Activated effector memory CD4-positive, alpha-beta T cell treated with Interleukin-2 at 50 U/mL for 16 hours (primary cell): Measurements from ENCODE around the gene ADAP1.
"Not testable (repeated sequence)": the region's sequence is repeated elsewhere in the genome, so short reads cannot be mapped to it uniquely, and the experiment has no call there.

Source experiments
- DNase-seq: peaks from one replicate; pipeline ENCODE4 v3.0.0-alpha.2; 2020

The ADAP1 gene

GRCh38 chr7:974172-974571 lies 19.7 kb upstream of the ADAP1 start:
- DNase-seq, result no peak

- DNase-seq, result no peak
These were observed 18.8 kb upstream of the ADAP1 start for GRCh38 chr7:973312-973711.

- DNase-seq, result no peak
These were observed 18.3 kb upstream of the ADAP1 start for GRCh38 chr7:972676-973309.

DNA sequence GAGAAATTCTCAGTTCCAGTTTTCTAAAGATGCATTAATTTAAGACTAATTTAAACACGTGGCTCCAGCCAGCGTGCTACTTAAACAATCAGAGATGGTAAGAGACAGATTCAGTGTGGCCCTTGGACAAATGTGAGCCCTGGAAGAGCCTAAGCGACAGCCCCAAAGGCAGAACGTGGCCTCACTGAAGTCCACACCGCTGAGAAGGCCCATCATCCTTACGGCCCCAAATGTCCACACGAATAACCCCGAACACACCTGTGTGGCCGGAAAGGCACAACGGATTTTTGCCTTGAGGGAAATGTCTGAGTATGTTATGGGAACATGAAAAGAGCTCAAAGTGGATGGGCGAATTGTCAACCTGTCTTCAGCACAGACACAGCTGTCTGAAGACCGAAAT lies 17.6 kb upstream of the ADAP1 start:
- DNase-seq, result no peak

DNA sequence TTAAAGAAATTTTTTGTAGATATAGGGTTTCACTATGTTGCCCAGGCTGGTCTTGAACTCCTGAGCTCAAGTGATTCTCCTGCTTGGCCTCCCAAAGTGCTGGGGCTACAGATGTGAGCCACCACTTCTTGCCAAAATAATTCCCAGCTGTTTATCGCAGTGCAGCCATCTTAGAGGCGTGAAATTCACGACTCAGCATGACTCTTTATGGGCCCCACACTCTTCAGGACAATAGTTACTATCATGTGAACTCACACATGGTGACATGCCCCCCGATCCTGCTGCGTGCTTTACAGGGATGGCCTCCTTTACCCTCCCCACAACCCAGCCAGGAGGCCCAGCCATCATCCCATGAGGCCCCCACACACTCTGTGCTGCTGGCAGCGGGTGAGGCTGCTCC lies 16.3 kb upstream of the ADAP1 start:
- no peak for DNase-seq

DNA sequence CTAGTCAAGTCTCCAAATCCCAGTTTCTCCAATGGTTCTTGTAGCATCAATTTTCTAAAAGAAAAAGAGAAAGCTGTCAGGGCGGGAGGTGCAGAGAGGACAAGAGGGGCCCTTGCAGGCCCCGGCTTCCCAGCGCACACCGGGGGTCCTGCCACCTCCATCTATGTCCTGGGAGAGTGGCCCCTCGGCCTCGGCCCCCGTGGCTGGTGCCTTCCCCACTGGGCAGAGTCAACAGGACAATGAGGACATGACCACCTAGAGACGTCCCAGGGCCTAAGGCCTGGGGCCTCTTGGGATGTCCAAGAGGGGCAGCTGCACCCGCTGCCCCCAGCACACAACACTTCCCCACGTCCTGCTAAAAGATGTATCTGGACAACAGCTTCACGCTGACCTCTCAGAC lies 14.9 kb upstream of the ADAP1 start:
- DNase-seq, result no peak

DNA sequence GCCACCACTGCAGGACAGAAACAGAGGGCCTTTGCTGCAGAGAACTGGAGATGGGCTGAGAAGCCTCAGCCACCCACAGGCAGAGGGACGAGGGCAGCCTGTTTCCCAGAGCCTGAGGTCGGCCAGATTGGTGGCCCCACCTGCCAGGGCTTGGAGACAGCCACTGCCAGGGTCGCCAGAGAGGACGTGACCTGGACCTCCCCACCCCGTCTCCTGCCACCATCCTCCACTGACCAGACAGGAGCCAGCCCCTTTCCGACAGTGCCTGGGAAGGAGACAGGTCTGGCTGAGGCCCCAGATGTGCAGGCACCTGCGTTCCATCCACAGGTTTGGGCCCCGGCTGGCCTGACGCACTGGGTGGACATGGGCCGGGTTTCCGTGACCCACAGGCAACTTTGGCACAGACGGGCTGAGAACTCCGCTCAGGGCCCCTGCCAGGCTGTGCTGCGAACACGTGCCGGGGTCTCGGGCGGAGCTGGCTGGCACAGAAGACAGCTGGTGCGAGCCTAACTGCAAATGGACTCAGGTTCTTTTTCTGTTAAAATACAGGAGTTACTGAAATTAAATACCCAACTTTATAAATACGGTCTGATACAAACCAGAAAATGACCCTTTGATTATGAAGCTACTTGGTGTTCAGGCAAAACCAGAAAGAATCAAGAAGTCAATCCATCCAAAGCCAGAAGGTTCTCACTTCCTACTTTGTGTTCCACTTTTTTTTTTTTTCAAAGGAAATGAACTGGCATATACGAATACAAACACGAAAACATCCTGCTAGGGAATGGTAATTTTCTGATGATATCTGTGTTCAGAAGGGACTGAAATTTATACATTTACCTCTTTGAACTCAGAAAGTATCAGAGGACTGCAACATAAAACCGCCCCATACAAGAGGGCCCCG lies 14.0 kb upstream of the ADAP1 start:
- no peak for DNase-seq

GRCh38 chr7:967361-968082 lies 13.0 kb upstream of the ADAP1 start:
- no peak for DNase-seq

DNA sequence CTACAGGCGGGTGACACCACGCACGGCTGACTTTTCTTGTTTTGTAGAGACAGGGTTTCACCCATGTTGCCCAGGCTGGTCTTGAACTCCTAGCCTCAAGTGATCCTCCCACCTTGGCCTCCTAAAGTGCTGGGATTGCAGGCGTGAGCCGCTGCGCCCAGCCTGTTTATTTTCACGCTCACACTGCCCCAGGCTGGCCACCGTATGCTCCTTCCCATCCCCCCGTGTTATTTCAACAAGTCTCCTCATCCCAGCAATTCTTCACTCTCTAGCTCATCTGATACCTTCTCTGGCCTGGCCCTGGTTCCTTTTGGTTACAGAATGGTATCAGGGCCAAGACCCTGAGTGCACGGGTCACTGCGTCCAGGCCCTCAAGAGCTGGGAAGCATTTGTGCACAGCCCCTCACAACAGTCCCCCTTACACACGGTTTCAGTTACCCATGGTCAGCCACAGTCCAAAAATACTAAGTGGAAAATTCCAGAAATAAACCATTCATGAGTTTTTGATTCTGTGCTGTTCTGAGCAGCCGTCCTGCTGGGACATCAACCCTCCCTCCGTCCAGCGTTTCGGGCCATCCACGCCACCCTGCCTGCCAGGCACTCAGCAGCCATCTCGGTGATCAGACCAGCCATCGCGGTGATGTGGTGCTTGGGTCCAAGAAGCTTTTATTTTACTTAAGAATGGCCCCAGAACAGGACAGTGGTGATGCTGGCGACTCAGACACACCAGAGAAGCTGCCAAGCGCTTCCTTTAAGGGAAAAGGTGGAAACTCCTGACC lies 12.0 kb upstream of the ADAP1 start:
- no peak for DNase-seq

- DNase-seq, result no peak
These were observed 10.1 kb upstream of the ADAP1 start for GRCh38 chr7:964401-965231.

DNA sequence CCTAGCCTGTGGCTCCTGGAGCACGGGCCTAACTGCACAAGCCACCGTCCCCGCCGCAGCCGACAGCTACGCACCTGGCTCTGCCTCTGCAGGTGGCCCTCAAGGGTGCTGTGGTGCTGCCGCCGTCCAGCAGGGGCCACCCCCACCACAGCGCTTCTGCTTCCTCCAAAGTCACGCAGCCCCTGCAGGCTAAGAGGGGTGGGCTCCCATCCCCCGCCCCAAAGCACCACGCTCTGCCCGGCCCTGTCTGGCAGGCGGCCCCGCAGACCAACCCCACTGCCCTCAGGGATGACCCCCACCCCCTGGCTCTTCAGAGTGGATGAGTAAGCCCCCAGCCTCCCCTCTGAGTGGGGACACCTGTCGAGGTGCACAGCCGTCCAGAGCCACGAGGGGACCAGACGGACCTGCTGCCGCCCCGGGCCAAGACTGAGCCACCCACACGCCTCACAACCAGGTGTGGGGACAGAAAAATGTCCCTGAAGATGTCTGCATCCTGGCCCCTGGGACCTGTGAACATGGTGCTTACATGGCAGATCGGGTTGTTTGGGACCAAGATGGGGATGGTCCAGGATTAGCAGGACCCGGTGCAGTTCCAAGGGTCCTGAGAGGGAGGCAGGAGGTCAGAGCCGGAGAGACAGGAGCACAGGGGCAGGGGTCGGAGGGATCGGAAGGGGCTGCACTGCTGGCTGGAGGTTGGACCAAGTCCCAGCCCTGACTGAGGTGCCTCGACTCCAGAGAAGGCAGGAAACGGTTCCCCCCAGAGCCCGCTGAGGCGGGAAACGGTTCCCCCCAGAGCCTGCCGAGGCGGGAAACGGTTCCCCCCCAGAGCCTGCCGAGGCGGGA lies 9.0 kb upstream of the ADAP1 start:
- DNase-seq, result no peak

DNA sequence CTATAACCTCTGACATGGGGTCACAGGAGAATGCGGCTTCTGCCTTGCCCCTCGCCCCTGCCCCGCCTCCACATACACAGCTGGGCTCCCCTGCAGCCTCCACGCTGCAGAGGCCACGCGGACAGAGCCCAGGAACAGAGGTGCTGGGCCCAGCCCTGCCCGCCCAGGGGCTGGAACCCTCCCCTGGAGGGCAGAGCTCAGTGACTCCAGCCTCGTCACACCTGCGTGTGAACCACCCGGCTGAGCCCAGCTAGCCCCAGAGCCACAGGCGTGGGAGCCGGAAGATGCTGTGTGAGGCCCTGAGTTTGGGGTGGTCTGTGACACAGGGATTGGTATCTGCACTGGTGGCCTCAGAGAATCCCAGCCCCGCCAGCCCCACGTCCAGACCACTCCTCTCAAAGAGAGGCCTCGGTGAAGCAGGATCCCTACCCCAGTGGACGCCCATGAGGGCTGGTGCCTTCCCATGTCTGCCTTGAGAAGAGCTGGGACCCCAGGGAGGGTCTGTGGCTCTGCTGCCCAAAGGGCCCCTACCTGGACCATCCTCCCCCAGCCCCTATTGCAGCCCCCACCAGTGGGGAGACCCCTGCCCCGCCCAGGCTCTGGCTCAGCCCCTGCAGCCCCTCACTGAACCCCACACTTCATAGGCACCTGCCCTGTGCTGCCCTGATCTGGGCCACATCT lies 8.1 kb upstream of the ADAP1 start:
- DNase-seq, result no peak

GRCh38 chr7:961546-962400 lies 7.3 kb upstream of the ADAP1 start:
- DNase-seq, result no peak

DNA sequence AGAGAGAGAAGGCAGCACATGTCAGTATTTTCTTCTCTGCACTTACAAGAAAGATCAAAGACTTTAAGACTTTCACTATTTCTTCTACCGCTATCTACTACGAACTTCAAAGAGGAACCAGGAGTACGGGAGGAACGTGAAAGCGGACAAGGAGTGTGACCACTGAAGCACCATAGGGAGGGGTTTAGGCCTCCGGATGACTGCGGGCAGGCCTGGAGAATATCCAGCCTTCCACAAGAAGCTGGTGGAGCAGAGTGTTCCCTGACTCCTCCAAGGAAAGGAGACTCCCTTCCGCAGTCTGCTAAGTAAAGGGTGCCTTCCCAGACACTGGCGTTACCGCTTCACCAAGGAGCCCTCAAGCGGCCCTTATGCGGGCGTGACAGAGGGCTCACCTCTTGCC lies 6.5 kb upstream of the ADAP1 start:
- DNase-seq, result not testable (repeated sequence)

- DNase-seq, result no peak
These were observed 5.9 kb upstream of the ADAP1 start for GRCh38 chr7:960269-960871.

DNA sequence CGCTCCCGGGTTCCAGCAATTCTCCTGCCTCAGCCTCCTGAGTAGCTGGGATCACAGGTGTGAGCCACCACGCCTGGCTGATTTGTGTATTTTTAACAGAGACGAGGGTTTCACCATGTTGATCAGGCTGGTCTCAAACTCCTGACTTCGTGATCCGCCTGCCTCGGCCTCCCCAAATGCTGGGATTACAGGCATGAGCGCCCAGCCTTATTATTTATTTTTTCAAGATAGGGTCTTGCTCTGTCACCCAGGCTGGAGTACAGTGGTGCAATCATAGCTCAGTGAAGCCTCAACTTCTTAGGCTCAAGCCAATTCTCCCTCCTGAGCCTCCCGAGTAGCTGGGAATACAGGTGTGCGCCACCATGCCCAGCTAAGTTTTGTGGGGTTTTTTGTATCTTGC lies 5.3 kb upstream of the ADAP1 start:
- not testable (repeated sequence) for DNase-seq

DNA sequence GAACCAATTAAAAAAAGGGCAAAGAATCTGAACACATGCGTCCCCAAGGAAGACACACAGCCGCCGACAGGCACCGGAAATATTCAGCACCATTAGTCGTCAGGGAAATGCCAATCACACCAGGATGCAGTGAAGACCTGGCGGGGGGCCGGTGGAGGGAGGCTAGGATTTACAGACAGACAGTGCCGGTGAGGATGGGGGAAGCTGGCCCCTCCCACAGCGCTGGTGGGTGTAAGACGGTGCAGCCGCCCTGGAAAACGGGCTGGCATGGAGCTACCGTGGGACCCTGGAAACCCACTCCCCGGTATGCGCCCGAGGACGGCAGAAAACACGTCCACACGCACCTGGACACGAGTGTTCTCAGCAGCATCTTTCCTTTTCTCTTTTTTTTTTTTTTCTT lies 4.8 kb upstream of the ADAP1 start:
- DNase-seq, result no peak

GRCh38 chr7:958221-959200 lies 4.0 kb upstream of the ADAP1 start:
- DNase-seq, result no peak
